AG09319 (cell line): ENCODE measurements around the gene PIEZO1.
A peak's percentile ranks its signal among the peaks of the same experiment; 100 is the strongest.

Source experiments
- DNase-seq: peaks from one replicate; pipeline ENCODE4 v3.0.0-alpha.2; 2010; ENCODE audit warnings: low read depth; ENCODE audit errors: extremely low read depth
- TF ChIP-seq, protein P1 (sequence below): IDR thresholded peaks from 2 replicates; pipeline ENCODE4 v1.5.1; 2011; ENCODE audit warnings: low read depth, mild to moderate bottlenecking, inconsistent platforms, low read length, moderate library complexity

The PIEZO1 gene

GRCh38 chr16:88805887-88806393 lies 20.9 kb upstream of the PIEZO1 start:
- no peak for DNase-seq
- TF ChIP-seq, protein P1, sequence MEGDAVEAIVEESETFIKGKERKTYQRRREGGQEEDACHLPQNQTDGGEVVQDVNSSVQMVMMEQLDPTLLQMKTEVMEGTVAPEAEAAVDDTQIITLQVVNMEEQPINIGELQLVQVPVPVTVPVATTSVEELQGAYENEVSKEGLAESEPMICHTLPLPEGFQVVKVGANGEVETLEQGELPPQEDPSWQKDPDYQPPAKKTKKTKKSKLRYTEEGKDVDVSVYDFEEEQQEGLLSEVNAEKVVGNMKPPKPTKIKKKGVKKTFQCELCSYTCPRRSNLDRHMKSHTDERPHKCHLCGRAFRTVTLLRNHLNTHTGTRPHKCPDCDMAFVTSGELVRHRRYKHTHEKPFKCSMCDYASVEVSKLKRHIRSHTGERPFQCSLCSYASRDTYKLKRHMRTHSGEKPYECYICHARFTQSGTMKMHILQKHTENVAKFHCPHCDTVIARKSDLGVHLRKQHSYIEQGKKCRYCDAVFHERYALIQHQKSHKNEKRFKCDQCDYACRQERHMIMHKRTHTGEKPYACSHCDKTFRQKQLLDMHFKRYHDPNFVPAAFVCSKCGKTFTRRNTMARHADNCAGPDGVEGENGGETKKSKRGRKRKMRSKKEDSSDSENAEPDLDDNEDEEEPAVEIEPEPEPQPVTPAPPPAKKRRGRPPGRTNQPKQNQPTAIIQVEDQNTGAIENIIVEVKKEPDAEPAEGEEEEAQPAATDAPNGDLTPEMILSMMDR = no peak

DNA sequence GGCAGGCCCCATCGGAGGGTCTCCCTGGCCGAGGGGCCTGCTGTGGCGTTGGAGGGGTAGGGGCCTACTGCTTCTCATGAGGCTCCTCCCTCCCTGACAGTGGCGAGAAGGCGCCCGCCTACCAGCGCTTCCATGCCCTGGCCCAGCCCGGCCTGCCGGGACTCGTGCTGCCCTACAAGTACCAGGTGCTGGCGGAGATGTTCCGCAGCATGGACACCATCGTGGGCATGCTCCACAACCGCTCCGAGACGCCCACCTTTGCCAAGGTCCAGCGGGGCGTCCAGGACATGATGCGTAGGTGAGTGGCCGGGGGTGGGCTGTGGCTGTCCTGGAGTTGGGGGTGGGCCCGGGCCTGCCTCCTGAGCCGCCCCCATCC lies 20.3 kb upstream of the PIEZO1 start:
- TF ChIP-seq, protein P1 = no peak
- no peak for DNase-seq

GRCh38 chr16:88804552-88805339 lies 19.7 kb upstream of the PIEZO1 start:
- TF ChIP-seq, protein P1 = no peak
- DNase-seq = no peak

DNA sequence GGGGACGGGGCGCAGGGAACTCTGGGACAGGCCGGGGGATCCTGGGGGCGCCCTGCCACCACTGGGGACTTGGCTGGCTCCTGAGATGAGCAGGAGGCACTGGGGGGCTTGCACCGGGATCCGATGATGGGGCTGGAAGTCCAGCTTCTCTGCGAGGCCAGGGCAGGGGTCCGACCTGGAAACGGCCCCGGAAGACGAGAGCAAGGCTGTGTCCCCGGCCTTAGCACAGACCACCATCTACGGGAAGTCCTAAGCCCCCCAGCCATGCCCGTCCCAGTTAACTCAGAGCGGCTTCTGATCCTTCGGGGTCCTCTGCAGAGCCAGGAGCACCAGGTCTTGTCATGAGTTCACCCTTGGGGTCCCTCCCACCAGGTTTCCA lies 19.1 kb upstream of the PIEZO1 start:
- DNase-seq = no peak
- TF ChIP-seq, protein P1 = no peak

DNA sequence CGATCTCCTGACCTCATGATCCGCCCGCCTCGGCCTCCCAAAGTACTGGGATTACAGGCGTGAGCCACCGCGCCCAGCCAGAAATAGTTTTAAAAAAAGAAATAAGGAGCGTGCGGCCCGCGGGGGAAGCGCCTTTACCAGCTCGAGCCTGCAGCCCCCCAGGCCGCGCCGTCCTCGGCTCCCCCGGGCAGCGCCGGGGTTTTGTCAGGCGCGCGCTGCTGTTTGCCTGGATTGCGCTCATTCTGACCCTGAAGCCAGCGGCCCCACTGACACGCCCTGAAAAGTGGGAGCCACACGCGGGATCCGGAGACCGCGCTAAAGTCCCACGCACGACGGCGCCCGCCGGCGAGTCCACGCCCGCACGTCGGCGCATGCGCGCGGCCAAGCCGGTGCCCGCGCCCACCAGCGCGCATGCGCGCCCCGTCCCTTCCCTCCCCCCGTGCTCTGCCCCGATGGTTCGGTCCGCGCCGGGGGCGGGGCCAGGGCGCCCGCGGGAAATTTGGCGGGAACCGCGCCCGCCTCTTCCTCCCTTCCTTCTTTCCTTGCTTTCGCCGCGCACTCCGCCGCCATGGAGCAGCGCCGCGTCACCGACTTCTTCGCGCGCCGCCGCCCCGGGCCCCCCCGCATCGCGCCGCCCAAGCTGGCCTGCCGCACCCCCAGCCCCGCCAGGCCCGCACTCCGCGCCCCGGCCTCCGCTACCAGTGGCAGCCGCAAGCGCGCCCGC lies 18.4 kb upstream of the PIEZO1 start, which contains the start of gene CDT1:
Gene CDT1, plus strand, starts transcription at position 526 of the 724 bp plus-strand sequence. Its CDS starts 43 bp downstream, at position 569.
- TF ChIP-seq, protein P1 = no peak

GRCh38 chr16:88800277-88800592 lies 15.2 kb upstream of the PIEZO1 start:
- DNase-seq = no peak
- TF ChIP-seq, protein P1 = no peak

More for the DNA sequence above, 18.4 kb upstream of the PIEZO1 start, which contains the start of gene CDT1:
- DNase-seq = peak; percentile 47
